ENCODE data around the gene DHX29. TPM values are rescaled to one million over a fixed set of nuclear protein-coding genes. Genes with fewer than 3 reads are reported as not detected.

Gene DHX29
- total and polyA plus RNA-seq, 9 donors, result 20.1 to 29.7 (median 26.0) TPM

GRCh38 chr5:55316837-55317236 lies 9.3 kb upstream of the DHX29 start:
- H3K9me3 ChIP-seq (replicated peaks; ENCODE audit: control insufficient read depth, low read depth, low read length), result no peaks in the 10 kb centered on the region
- H3K27ac ChIP-seq (ENCODE audit: low read length), result no peak overlapping the region
- no peaks in the 10 kb centered on the region for H3K4me1 ChIP-seq (ENCODE audit: control insufficient read depth, insufficient read depth, low read length)
- no peak for DNase-seq
- no peaks in the 10 kb centered on the region for H3K36me3 ChIP-seq (ENCODE audit: control insufficient read depth, insufficient read depth, low read length)
- H3K27me3 ChIP-seq (ENCODE audit: control insufficient read depth, insufficient read depth, low read length), result no peaks in the 10 kb centered on the region
- H3K4me3 ChIP-seq (ENCODE audit: low read length), result no peak overlapping the region

DNA sequence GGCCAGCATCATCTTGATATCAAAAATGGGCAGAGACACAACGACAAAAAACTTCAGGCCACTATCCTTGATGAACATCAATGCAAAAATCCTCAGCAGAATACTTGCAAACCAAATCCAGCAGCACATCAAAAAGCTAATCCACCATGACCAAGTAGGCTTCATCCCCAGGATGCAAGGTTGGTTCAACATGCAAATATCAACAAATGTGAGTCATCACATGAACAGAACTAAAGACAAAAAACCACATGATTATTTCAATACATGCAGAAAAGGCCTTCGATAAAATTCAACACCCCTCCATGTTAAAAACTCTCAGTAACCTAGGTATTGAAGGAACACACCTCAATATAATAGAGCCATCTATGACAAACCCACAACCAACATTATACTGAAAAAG lies 8.8 kb upstream of the DHX29 start:
- no CpG with 5 or more reads among the region's 2 CpGs for WGBS (ENCODE audit: insufficient coverage)
- H3K9me3 ChIP-seq (replicated peaks; ENCODE audit: control insufficient read depth, low read depth, low read length), result no peaks in the 10 kb centered on the region
- no peak overlapping the region for H3K27ac ChIP-seq (ENCODE audit: low read length)
- DNase-seq, result no peak
- H3K27me3 ChIP-seq (ENCODE audit: control insufficient read depth, insufficient read depth, low read length), result no peaks in the 10 kb centered on the region
- no peaks in the 10 kb centered on the region for H3K4me1 ChIP-seq (ENCODE audit: control insufficient read depth, insufficient read depth, low read length)
- no peak overlapping the region for H3K4me3 ChIP-seq (ENCODE audit: low read length)
- H3K36me3 ChIP-seq (ENCODE audit: control insufficient read depth, insufficient read depth, low read length), result no peaks in the 10 kb centered on the region

DNA sequence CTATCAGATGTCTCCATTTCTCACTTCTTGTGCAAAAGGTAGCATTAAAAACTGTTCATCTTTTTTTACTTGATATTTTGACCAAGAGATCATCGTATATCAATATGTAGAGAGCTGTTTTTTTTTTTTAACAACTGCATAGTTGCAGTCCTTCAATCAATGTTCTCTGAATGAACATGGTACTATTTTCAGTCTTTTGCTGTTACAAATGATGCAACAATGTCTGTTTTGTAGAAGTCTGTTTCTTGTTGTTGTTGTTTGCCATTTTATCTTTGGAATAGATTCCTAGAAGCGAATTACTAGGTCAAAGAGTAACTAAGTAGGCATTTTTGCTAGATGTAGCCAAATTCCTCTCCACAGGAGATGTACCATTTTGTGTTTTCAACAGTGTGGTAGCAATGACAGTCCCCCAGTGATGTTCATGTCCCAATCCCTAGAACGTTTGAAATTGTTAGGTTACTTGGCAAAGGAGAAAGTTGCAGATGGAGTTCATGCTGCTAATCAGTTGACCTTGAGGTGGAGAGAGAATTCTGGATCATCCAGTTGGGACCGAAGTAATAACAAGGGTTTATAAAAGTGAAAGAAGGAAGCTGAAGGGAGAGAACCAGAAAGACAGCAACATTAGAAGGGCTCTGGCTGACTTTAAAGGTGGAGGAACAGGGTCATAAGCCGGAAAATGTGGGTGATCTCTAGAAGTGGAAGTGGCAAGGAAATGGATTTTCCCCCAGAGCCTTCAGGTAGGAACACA lies 6.5 kb upstream of the DHX29 start:
- Histone ChIP-seq H3K4me1 (ENCODE audit: control insufficient read depth, insufficient read depth, low read length) (no peaks in the 10 kb centered on the region), H3K9me3 (replicated peaks; ENCODE audit: control insufficient read depth, low read depth, low read length) (no peaks in the 10 kb centered on the region), H3K27me3 (ENCODE audit: control insufficient read depth, insufficient read depth, low read length) (no peaks in the 10 kb centered on the region), H3K36me3 (ENCODE audit: control insufficient read depth, insufficient read depth, low read length) (no peaks in the 10 kb centered on the region), H3K27ac (ENCODE audit: low read length) (no peak overlapping the region), H3K4me3 (ENCODE audit: low read length) (no peak overlapping the region)
- no peak for DNase-seq
- 88% methylated on average over 1 of the region's 5 CpGs for WGBS (ENCODE audit: insufficient coverage)

DNA sequence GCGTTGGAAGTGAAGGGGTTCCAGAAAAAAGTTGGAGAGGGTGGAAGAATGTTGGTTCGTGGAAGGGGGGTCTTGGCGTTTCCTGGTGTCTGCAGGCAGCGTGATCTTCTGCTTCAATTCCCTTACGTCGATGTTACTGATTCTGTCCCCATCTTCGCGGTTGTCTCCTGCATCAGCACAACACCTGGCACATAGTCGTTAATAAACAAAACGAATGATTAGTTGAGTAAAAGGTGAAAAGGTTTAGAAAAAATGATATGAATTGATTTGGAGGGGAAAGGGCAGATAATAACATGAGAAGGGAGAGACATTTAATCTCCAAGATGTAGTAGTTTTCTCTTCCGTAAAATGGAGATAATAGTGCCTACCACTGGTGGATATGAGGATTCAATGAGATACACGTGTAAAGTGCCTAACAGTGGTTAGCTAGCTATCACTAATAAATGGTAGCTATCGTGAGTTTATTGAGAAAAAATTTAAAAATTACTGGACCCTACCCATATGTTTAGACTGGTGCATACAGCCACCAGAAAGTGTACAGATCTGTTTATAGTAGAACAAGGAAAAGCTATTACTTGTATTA lies 851 bp upstream of the DHX29 start:
- no peaks in the 10 kb centered on the region for H3K27me3 ChIP-seq (ENCODE audit: control insufficient read depth, insufficient read depth, low read length)
- H3K36me3 ChIP-seq (ENCODE audit: control insufficient read depth, insufficient read depth, low read length), result no peaks in the 10 kb centered on the region
- WGBS (ENCODE audit: insufficient coverage), result 0% methylated on average over 2 of the region's 13 CpGs
- no peaks in the 10 kb centered on the region for H3K9me3 ChIP-seq (replicated peaks; ENCODE audit: control insufficient read depth, low read depth, low read length)
- peak; percentile 53 for DNase-seq
- H3K4me3 ChIP-seq (ENCODE audit: low read length), result peak overlapping the region; percentile 90
- peak overlapping the region; percentile 99 for H3K27ac ChIP-seq (ENCODE audit: low read length)
- H3K4me1 ChIP-seq (ENCODE audit: control insufficient read depth, insufficient read depth, low read length), result peaks cover 6% of the 10 kb centered on the region

- 9% methylated on average over 8 of the region's 12 CpGs for WGBS (ENCODE audit: insufficient coverage)
- DNase-seq, result no peak
These were observed 682 bp downstream of the DHX29 start for GRCh38 chr5:55306641-55307382.

GRCh38 chr5:55305345-55305744 lies 2.1 kb downstream of the DHX29 start:
- Histone ChIP-seq H3K4me1 (ENCODE audit: control insufficient read depth, insufficient read depth, low read length) (peaks cover 6% of the 10 kb centered on the region), H3K9me3 (replicated peaks; ENCODE audit: control insufficient read depth, low read depth, low read length) (peaks cover 5% of the 10 kb centered on the region), H3K27me3 (ENCODE audit: control insufficient read depth, insufficient read depth, low read length) (no peaks in the 10 kb centered on the region), H3K36me3 (ENCODE audit: control insufficient read depth, insufficient read depth, low read length) (peaks cover 8% of the 10 kb centered on the region), H3K4me3 (ENCODE audit: low read length) (no peak overlapping the region), H3K27ac (ENCODE audit: low read length) (no peak overlapping the region)
- peak; percentile 10 for DNase-seq
- 84% methylated on average over 3 of the region's 4 CpGs for WGBS (ENCODE audit: insufficient coverage)

More at GRCh38 chr5:55306641-55307382, 682 bp downstream of the DHX29 start:
- Histone ChIP-seq H3K4me3 (ENCODE audit: low read length) (peak overlapping the region; percentile 90), H3K27me3 (ENCODE audit: control insufficient read depth, insufficient read depth, low read length) (no peaks in the 10 kb centered on the region), H3K4me1 (ENCODE audit: control insufficient read depth, insufficient read depth, low read length) (peaks cover 6% of the 10 kb centered on the region), H3K27ac (ENCODE audit: low read length) (peak overlapping the region; percentile 99), H3K36me3 (ENCODE audit: control insufficient read depth, insufficient read depth, low read length) (no peaks in the 10 kb centered on the region), H3K9me3 (replicated peaks; ENCODE audit: control insufficient read depth, low read depth, low read length) (no peaks in the 10 kb centered on the region)

DNA sequence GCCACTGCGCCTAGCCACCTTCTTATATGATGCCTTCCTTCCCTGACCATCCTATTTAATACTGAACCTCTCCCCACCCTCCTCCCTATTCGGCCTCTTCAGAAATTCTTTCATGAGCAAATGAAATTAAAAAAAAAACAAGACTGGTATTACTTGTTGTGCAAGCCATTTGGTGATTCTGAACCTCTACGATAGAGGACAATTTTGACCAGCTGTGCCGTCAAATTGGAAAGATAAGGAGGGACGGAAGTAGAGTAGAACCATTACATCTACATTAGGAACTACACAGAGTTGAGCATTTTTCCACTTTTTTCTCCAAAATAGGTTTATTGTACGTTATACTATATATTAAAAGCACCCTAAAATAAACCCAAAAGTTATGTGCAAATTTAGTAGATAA lies 2.9 kb downstream of the DHX29 start:
- H3K4me1 ChIP-seq (ENCODE audit: control insufficient read depth, insufficient read depth, low read length), result peaks cover 6% of the 10 kb centered on the region
- 100% methylated on average over 1 of the region's 6 CpGs for WGBS (ENCODE audit: insufficient coverage)
- H3K27me3 ChIP-seq (ENCODE audit: control insufficient read depth, insufficient read depth, low read length), result no peaks in the 10 kb centered on the region
- H3K27ac ChIP-seq (ENCODE audit: low read length), result no peak overlapping the region
- no peak overlapping the region for H3K4me3 ChIP-seq (ENCODE audit: low read length)
- peaks cover 5% of the 10 kb centered on the region for H3K9me3 ChIP-seq (replicated peaks; ENCODE audit: control insufficient read depth, low read depth, low read length)
- H3K36me3 ChIP-seq (ENCODE audit: control insufficient read depth, insufficient read depth, low read length), result peaks cover 8% of the 10 kb centered on the region
- DNase-seq, result no peak

GRCh38 chr5:55303238-55303690 lies 4.2 kb downstream of the DHX29 start:
- H3K4me1 ChIP-seq (ENCODE audit: control insufficient read depth, insufficient read depth, low read length), result peaks cover 6% of the 10 kb centered on the region
- H3K4me3 ChIP-seq (ENCODE audit: low read length), result no peak overlapping the region
- WGBS (ENCODE audit: insufficient coverage), result 100% methylated on average over 2 of the region's 4 CpGs
- no peak overlapping the region for H3K27ac ChIP-seq (ENCODE audit: low read length)
- no peaks in the 10 kb centered on the region for H3K27me3 ChIP-seq (ENCODE audit: control insufficient read depth, insufficient read depth, low read length)
- no peak for DNase-seq
- H3K36me3 ChIP-seq (ENCODE audit: control insufficient read depth, insufficient read depth, low read length), result peaks cover 8% of the 10 kb centered on the region
- peaks cover 5% of the 10 kb centered on the region for H3K9me3 ChIP-seq (replicated peaks; ENCODE audit: control insufficient read depth, low read depth, low read length)

GRCh38 chr5:55300890-55301289 lies 6.6 kb downstream of the DHX29 start:
- DNase-seq, result no peak
- H3K36me3 ChIP-seq (ENCODE audit: control insufficient read depth, insufficient read depth, low read length), result peaks cover 8% of the 10 kb centered on the region
- peaks cover 5% of the 10 kb centered on the region for H3K9me3 ChIP-seq (replicated peaks; ENCODE audit: control insufficient read depth, low read depth, low read length)
- no peak overlapping the region for H3K4me3 ChIP-seq (ENCODE audit: low read length)
- no peak overlapping the region for H3K27ac ChIP-seq (ENCODE audit: low read length)
- WGBS (ENCODE audit: insufficient coverage), result 100% methylated on average over 2 of the region's 2 CpGs
- H3K27me3 ChIP-seq (ENCODE audit: control insufficient read depth, insufficient read depth, low read length), result no peaks in the 10 kb centered on the region
- H3K4me1 ChIP-seq (ENCODE audit: control insufficient read depth, insufficient read depth, low read length), result peaks cover 4% of the 10 kb centered on the region

GRCh38 chr5:55294935-55295334 lies 12.6 kb downstream of the DHX29 start:
- no peak overlapping the region for H3K27ac ChIP-seq (ENCODE audit: low read length)
- no peaks in the 10 kb centered on the region for H3K4me1 ChIP-seq (ENCODE audit: control insufficient read depth, insufficient read depth, low read length)
- H3K9me3 ChIP-seq (replicated peaks; ENCODE audit: control insufficient read depth, low read depth, low read length), result peaks cover 3% of the 10 kb centered on the region
- no peak overlapping the region for H3K4me3 ChIP-seq (ENCODE audit: low read length)
- DNase-seq, result no peak
- WGBS (ENCODE audit: insufficient coverage), result no CpG with 5 or more reads among the region's 1 CpG
- no peaks in the 10 kb centered on the region for H3K27me3 ChIP-seq (ENCODE audit: control insufficient read depth, insufficient read depth, low read length)
- H3K36me3 ChIP-seq (ENCODE audit: control insufficient read depth, insufficient read depth, low read length), result peaks cover 14% of the 10 kb centered on the region

All from muscle of leg (tissue), 11 donors.